Measurements from ENCODE around the gene LHPP. TPM values are rescaled to one million over a fixed set of nuclear protein-coding genes. Genes with fewer than 3 reads are reported as not detected.

Gene LHPP
- total and polyA plus RNA-seq, 10 of the 15 experiments (the other 5 are each of a cell fraction or from before 2014, with no cell fraction given): 0.79 to 9.8 (median 6.7) TPM

DNA sequence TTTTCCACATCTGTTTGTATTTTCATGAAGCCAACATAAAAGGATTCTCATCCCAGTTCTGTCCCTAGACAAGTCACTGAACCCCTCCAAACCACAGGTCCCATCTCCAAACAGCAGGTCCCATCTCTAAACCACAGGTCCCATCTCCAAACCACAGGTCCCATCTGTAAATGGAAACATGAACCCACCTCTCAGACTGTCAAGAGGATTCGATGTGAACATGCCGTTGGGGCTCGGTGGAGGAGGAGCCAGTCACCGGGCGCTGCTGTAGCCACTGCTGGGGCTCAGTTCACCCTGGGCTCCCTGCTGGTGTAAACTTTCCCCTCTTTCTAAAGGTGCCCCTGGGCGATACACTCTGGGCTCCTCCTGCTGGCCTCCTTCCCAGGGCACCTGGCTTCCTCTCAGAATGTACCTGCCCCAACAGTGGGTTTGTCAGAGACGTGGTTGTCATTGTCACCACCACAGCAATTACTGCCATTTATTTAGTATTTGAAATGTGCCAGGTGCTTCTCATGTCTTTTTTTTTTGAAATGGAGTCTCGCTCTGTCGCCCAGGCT lies 13.0 kb downstream of the LHPP start:
- no peak overlapping the region for H3K4me2 ChIP-seq (ENCODE audit: control insufficient read depth, insufficient read depth)
- no peaks in the 10 kb centered on the region for H3K4me1 ChIP-seq (ENCODE audit: control insufficient read depth, insufficient read depth, low read length)
- ATAC-seq (no peak), DNase-seq (ENCODE audit: low read depth, low spot score) (no peak), FAIRE-seq (no peak)
- ChIA-PET CTCF (interaction anchor here (1.1 kb wide), 1 partner anchor 13 kb away, joined by 4 read pairs; the partner anchor contains the start of gene LHPP), SMC1A (ENCODE audit: uncharacterized antibody, unreplicated experiment) (no interaction called here), POLR2A (no interaction called here), RAD21 (ENCODE audit: unreplicated experiment) (no interaction called here)
- in situ Hi-C loops (cut with MboI): no loop called here
- BruUV-seq (replicated peaks): no TSS peak
- H3K36me3 ChIP-seq (ENCODE audit: control insufficient read depth in 2 of 2, insufficient read depth in 2 of 2, low read length in 1 of 2): no peaks in the 10 kb centered on the region
- H3K27ac ChIP-seq (ENCODE audit: control insufficient read depth, insufficient read depth): no peak overlapping the region
- 90% methylated on average over 8 of the region's 9 CpGs for WGBS (ENCODE audit: insufficient coverage, insufficient replicate concordance, low lambda C conversion rate, missing lambda C conversion rate)
- H3K27me3 ChIP-seq (replicated peaks in 1 of 2; ENCODE audit: control insufficient read depth in 2 of 2, insufficient read depth in 2 of 2, low read length in 1 of 2): no peaks in the 10 kb centered on the region
- H4K20me1 ChIP-seq (ENCODE audit: control insufficient read depth, insufficient read depth): no peaks in the 10 kb centered on the region
- H2AFZ ChIP-seq (ENCODE audit: control insufficient read depth, low read depth, low read length): no peak overlapping the region
- H3K9me3 ChIP-seq (replicated peaks; ENCODE audit: control insufficient read depth, insufficient read depth, low read length): no peaks in the 10 kb centered on the region
- H3K4me3 ChIP-seq: no peak overlapping the region
- H3K79me2 ChIP-seq (ENCODE audit: control insufficient read depth, insufficient read depth, low read length): no peaks in the 10 kb centered on the region
- intact Hi-C loops (cut with micrococcal nuclease; ENCODE audit: unreplicated experiment): no loop called here
- H3K9ac ChIP-seq (ENCODE audit: control insufficient read depth, insufficient read depth, low read length): no peak overlapping the region
- TF ChIP-seq KDM1A (IDR thresholded peaks at IDR 0.05; ENCODE audit: borderline replicate concordance): no peak
- TF ChIP-seq, protein P1, sequence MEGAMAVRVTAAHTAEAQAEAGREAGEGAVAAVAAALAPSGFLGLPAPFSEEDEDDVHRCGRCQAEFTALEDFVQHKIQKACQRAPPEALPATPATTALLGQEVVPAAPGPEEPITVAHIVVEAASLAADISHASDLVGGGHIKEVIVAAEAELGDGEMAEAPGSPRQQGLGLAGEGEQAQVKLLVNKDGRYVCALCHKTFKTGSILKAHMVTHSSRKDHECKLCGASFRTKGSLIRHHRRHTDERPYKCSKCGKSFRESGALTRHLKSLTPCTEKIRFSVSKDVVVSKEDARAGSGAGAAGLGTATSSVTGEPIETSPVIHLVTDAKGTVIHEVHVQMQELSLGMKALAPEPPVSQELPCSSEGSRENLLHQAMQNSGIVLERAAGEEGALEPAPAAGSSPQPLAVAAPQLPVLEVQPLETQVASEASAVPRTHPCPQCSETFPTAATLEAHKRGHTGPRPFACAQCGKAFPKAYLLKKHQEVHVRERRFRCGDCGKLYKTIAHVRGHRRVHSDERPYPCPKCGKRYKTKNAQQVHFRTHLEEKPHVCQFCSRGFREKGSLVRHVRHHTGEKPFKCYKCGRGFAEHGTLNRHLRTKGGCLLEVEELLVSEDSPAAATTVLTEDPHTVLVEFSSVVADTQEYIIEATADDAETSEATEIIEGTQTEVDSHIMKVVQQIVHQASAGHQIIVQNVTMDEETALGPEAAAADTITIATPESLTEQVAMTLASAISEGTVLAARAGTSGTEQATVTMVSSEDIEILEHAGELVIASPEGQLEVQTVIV (IDR thresholded peaks at IDR 0.05; ENCODE audit: borderline replicate concordance, partially characterized antibody): no peak
- no peak for TF ChIP-seq IRF5 (IDR thresholded peaks at IDR 0.05; ENCODE audit: borderline replicate concordance)
- no peak for TF ChIP-seq NBN (IDR thresholded peaks at IDR 0.05)
- no peak for TF ChIP-seq BCL11A (IDR thresholded peaks at IDR 0.05; ENCODE audit: low read depth, low read length)
- no peak for TF ChIP-seq NFYB (IDR thresholded peaks at IDR 0.05; ENCODE audit: insufficient read depth, low read depth, low read length)
- no peak for TF ChIP-seq HDAC6 (IDR thresholded peaks at IDR 0.05; ENCODE audit: unreplicated experiment)
- no peak for TF ChIP-seq BMI1 (IDR thresholded peaks at IDR 0.05; ENCODE audit: borderline replicate concordance)
- no peak for TF ChIP-seq SP1 (IDR thresholded peaks at IDR 0.05; ENCODE audit: low read depth, low read length)
